KBM-7 (cell line): ENCODE results near the gene SH2D5.

Experiments
- DNase-seq: peaks from one replicate; pipeline ENCODE4 v3.0.0-alpha.2; 2015
- in situ Hi-C: fragments of 300-500 bp; cut with MboI; formaldehyde crosslinking; loops from 2 replicates; pipeline ENCODE4 v1.14.3; 2020; ENCODE audit warnings: low sequenced_read_pairs, low pct_unique_long_range_greater_than_20kb, mixed read lengths

SH2D5 gene

GRCh38 chr1:20701847-20702246, 30.7 kb downstream of the SH2D5 start:
- DNase-seq = no peak
- in situ Hi-C loops = loop anchor here (25.0 kb wide), 1 partner anchor 485 kb away; the partner anchor contains the start of gene EIF4G3

GRCh38 chr1:20701446-20701845, 31.1 kb downstream of the SH2D5 start:
- DNase-seq = no peak
- in situ Hi-C loops = loop anchor here (25.0 kb wide), 1 partner anchor 486 kb away; the partner anchor contains the start of gene EIF4G3

- in situ Hi-C loops = loop anchor here (25.0 kb wide), 1 partner anchor 487 kb away; the partner anchor contains the start of gene EIF4G3
These were observed 31.8 kb downstream of the SH2D5 start for GRCh38 chr1:20700636-20701215.

GRCh38 chr1:20699558-20699957, 32.9 kb downstream of the SH2D5 start:
- in situ Hi-C loops = no loop called here
- no peak for DNase-seq

More at GRCh38 chr1:20700636-20701215, 31.8 kb downstream of the SH2D5 start:
- DNase-seq = no peak

GRCh38 chr1:20698195-20698910, 34.1 kb downstream of the SH2D5 start:
- no peak for DNase-seq

GRCh38 chr1:20697563-20697962, 34.9 kb downstream of the SH2D5 start:
- DNase-seq = no peak
- in situ Hi-C loops = no loop called here

More at GRCh38 chr1:20698195-20698910, 34.1 kb downstream of the SH2D5 start:
- in situ Hi-C loops = no loop called here

- DNase-seq = peak; percentile 92
- in situ Hi-C loops = no loop called here
These were observed 35.8 kb downstream of the SH2D5 start for GRCh38 chr1:20696397-20697333.

- in situ Hi-C loops = no loop called here
- DNase-seq = no peak
These were observed 37.0 kb downstream of the SH2D5 start for GRCh38 chr1:20695515-20695914.

GRCh38 chr1:20693623-20694022, 38.9 kb downstream of the SH2D5 start:
- in situ Hi-C loops = no loop called here
- no peak for DNase-seq

GRCh38 chr1:20691872-20692271, 40.6 kb downstream of the SH2D5 start:
- no peak for DNase-seq
- in situ Hi-C loops = no loop called here

GRCh38 chr1:20689645-20690056, 42.9 kb downstream of the SH2D5 start:
- DNase-seq = no peak
- in situ Hi-C loops = no loop called here

- in situ Hi-C loops = no loop called here
- DNase-seq = no peak
These were observed 45.4 kb downstream of the SH2D5 start for GRCh38 chr1:20686883-20687725.

- no peak for DNase-seq
- in situ Hi-C loops = no loop called here
These were observed 46.8 kb downstream of the SH2D5 start for GRCh38 chr1:20685741-20686140.

GRCh38 chr1:20685099-20685662, 47.3 kb downstream of the SH2D5 start:
- in situ Hi-C loops = no loop called here
- peak; percentile 50 for DNase-seq

- DNase-seq = no peak
- in situ Hi-C loops = no loop called here
These were observed 47.9 kb downstream of the SH2D5 start for GRCh38 chr1:20684651-20685050.

GRCh38 chr1:20684050-20684620, 48.4 kb downstream of the SH2D5 start:
- DNase-seq = no peak
- in situ Hi-C loops = no loop called here

- no peak for DNase-seq
- in situ Hi-C loops = no loop called here
These were observed 48.9 kb downstream of the SH2D5 start for GRCh38 chr1:20683614-20684013.

- in situ Hi-C loops = no loop called here
- DNase-seq = no peak
These were observed 49.8 kb downstream of the SH2D5 start for GRCh38 chr1:20682571-20683236.
